Measurements from ENCODE around the gene CENPV.

CENPV gene

DNA sequence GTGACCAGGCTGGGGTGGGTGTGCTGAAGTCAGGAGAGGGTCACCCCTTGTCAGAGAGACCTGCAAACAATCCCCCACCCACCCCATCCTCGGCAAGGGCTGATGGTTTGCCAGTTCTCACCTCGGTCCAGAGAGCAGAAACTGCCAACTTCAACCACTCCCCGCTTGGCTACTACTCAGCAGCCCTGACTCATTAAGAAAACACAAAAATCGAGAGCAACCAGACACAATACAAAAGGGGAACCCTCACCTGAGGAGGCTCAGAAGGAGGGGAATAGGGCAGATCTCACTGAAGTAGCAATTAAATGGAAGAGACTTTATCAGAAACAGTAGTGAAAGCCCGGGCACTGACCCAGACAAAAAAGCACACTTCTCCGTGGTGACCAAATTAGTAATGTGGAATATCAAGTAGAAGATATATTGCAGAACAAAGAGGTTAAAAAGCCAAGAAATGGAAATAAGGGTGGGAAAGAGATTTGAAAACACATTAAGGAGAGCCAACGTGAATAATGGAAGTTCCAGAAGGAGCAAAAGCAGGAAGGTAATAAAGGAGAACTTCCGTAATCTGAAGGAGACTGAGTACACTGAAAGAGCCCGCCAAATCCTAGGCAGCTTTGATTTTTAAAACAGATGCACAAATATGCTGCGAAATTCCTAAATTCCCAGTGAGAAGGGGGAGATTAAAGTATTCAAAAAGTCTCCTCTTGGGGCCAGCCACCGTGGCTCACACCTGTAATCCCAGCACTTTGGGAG is 23.6 kb downstream of the CENPV start:
- H3K36me3 ChIP-seq (ENCODE audit: control insufficient read depth, insufficient read depth, low read length) = no peaks in the 10 kb centered on the region
- no peak overlapping the region for H3K9ac ChIP-seq
- no peak overlapping the region for H3K4me3 ChIP-seq (ENCODE audit: low read depth, low read length)
- H3K27ac ChIP-seq = no peak overlapping the region
- H2AFZ ChIP-seq = no peak overlapping the region
- no peaks in the 10 kb centered on the region for H3K4me1 ChIP-seq
- no peaks in the 10 kb centered on the region for H3K79me2 ChIP-seq
- H3K27me3 ChIP-seq (ENCODE audit: control insufficient read depth, insufficient read depth, low read length) = no peaks in the 10 kb centered on the region
- no peak overlapping the region for H3K4me2 ChIP-seq (ENCODE audit: low read length)
- TF ChIP-seq, protein P1, sequence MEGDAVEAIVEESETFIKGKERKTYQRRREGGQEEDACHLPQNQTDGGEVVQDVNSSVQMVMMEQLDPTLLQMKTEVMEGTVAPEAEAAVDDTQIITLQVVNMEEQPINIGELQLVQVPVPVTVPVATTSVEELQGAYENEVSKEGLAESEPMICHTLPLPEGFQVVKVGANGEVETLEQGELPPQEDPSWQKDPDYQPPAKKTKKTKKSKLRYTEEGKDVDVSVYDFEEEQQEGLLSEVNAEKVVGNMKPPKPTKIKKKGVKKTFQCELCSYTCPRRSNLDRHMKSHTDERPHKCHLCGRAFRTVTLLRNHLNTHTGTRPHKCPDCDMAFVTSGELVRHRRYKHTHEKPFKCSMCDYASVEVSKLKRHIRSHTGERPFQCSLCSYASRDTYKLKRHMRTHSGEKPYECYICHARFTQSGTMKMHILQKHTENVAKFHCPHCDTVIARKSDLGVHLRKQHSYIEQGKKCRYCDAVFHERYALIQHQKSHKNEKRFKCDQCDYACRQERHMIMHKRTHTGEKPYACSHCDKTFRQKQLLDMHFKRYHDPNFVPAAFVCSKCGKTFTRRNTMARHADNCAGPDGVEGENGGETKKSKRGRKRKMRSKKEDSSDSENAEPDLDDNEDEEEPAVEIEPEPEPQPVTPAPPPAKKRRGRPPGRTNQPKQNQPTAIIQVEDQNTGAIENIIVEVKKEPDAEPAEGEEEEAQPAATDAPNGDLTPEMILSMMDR (IDR thresholded peaks at IDR 0.05) = no peak
- H3K9me3 ChIP-seq (ENCODE audit: control insufficient read depth, low read length) = no peaks in the 10 kb centered on the region

DNA sequence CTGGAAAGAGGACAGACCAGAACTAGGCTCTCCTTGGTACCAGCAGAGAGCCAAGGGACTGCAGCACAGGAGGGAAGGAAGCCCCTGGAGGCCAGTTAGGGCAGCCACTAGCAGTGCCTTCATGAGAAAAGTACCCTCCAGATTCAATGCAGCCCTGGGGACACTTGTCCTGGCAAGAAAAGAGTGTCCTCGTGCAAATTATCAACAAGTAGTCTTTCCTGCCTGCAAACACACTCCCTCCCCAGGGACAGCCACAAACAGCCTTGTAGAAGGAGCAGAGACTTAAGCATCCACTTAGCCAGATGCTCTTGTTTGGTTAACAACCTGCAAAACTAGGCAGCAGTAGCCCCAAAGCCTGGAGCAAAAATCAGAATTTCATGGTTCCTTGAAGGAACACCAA is 24.3 kb downstream of the CENPV start:
- no peaks in the 10 kb centered on the region for H3K27me3 ChIP-seq (ENCODE audit: control insufficient read depth, insufficient read depth, low read length)
- TF ChIP-seq, protein P1 (IDR thresholded peaks at IDR 0.05) = no peak
- H3K9ac ChIP-seq = no peak overlapping the region

DNA sequence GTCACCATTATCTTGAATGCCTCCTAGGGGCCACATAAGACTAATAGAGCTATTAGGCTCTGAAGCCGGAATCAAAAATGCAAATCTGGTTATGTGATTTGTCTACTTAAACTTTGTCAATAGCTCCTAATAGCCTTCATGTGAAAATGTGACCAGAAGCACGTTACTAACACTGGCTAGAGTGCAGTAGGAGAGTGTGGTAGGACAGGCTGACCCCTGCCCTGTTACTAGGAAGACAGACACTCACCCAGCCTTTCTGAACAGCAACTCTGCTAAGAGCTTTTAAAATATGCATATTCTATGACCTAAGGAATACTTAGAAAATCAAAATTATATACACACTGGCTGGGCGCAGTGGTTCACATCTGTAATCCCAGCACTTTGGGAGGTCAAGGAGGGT is 26.3 kb downstream of the CENPV start:
- no peak overlapping the region for H3K27ac ChIP-seq
- no peaks in the 10 kb centered on the region for H3K36me3 ChIP-seq (ENCODE audit: control insufficient read depth, insufficient read depth, low read length)
- no peak overlapping the region for H3K9ac ChIP-seq
- no peaks in the 10 kb centered on the region for H3K4me1 ChIP-seq
- no peaks in the 10 kb centered on the region for H3K27me3 ChIP-seq (ENCODE audit: control insufficient read depth, insufficient read depth, low read length)
- no peaks in the 10 kb centered on the region for H3K9me3 ChIP-seq (ENCODE audit: control insufficient read depth, low read length)
- H3K4me3 ChIP-seq (ENCODE audit: low read depth, low read length) = no peak overlapping the region
- H3K79me2 ChIP-seq = no peaks in the 10 kb centered on the region
- H2AFZ ChIP-seq = no peak overlapping the region
- TF ChIP-seq, protein P1 (IDR thresholded peaks at IDR 0.05) = no peak
- H3K4me2 ChIP-seq (ENCODE audit: low read length) = no peak overlapping the region

More for the DNA sequence above, 24.3 kb downstream of the CENPV start:
- no peak overlapping the region for H2AFZ ChIP-seq
- H3K79me2 ChIP-seq = no peaks in the 10 kb centered on the region
- H3K4me2 ChIP-seq (ENCODE audit: low read length) = no peak overlapping the region
- H3K4me1 ChIP-seq = no peaks in the 10 kb centered on the region
- no peaks in the 10 kb centered on the region for H3K9me3 ChIP-seq (ENCODE audit: control insufficient read depth, low read length)
- no peaks in the 10 kb centered on the region for H3K36me3 ChIP-seq (ENCODE audit: control insufficient read depth, insufficient read depth, low read length)
- no peak overlapping the region for H3K27ac ChIP-seq
- H3K4me3 ChIP-seq (ENCODE audit: low read depth, low read length) = no peak overlapping the region

DNA sequence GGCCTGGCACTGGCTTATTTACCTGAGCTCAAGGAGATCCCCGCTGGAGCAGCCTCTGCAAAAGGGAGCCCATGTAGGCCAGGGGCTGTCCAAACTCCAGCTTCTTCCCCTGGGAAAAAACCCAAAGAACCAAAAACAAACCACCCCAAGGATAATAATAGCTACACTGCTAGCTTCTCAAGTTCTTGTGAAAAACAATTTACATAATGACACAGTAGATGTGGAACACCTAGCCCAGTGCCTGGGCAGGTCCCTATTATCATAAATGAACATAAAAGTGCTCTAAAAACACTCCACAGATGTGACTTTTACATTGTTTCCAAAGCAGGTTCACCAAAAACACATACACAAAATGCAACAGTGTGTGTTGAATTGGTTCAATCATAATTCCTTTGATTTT is 27.3 kb downstream of the CENPV start:
- no peak overlapping the region for H3K9ac ChIP-seq
- no peaks in the 10 kb centered on the region for H3K79me2 ChIP-seq
- TF ChIP-seq, protein P1 (IDR thresholded peaks at IDR 0.05) = no peak
- H3K4me1 ChIP-seq = no peaks in the 10 kb centered on the region
- H3K36me3 ChIP-seq (ENCODE audit: control insufficient read depth, insufficient read depth, low read length) = no peaks in the 10 kb centered on the region
- H3K27me3 ChIP-seq (ENCODE audit: control insufficient read depth, insufficient read depth, low read length) = no peaks in the 10 kb centered on the region
- no peak overlapping the region for H2AFZ ChIP-seq
- H3K4me3 ChIP-seq (ENCODE audit: low read depth, low read length) = no peak overlapping the region
- H3K27ac ChIP-seq = no peak overlapping the region
- no peak overlapping the region for H3K4me2 ChIP-seq (ENCODE audit: low read length)
- no peaks in the 10 kb centered on the region for H3K9me3 ChIP-seq (ENCODE audit: control insufficient read depth, low read length)

DNA sequence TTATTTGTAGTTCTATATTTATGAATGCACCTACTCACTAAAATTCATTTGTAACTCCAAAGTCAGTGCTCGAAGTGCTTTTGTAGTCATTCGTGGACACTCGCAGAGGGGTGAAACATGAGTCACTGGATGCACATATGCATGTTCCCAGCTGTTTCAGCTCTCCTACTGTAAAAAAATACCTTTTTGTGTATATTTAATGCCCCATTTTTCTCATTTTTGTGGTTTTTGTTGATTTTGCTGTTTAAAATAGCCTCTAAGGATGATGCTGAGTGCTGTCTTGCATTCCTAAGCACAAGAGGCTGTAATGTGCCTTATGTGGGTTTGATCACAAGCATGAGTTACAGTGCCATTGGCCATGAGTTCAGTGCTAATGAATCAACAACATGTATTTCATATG is 30.6 kb downstream of the CENPV start:
- Histone ChIP-seq H3K27me3 (ENCODE audit: control insufficient read depth, insufficient read depth, low read length) (no peaks in the 10 kb centered on the region), H3K36me3 (ENCODE audit: control insufficient read depth, insufficient read depth, low read length) (no peaks in the 10 kb centered on the region), H3K4me2 (ENCODE audit: low read length) (no peak overlapping the region), H3K4me3 (ENCODE audit: low read depth, low read length) (no peak overlapping the region), H2AFZ (no peak overlapping the region), H3K79me2 (no peaks in the 10 kb centered on the region), H3K9me3 (ENCODE audit: control insufficient read depth, low read length) (no peaks in the 10 kb centered on the region), H3K9ac (no peak overlapping the region), H3K27ac (no peak overlapping the region), H3K4me1 (no peaks in the 10 kb centered on the region)
- TF ChIP-seq, protein P1 (IDR thresholded peaks at IDR 0.05) = no peak
